Activated CD4-positive, CD25-positive, alpha-beta regulatory T cell treated with anti-CD3 and anti-CD28 coated beads, Interleukin-2, amount 50 U/mL, for 72 hours (primary cell): ENCODE results near the gene AKAP13.
"Not testable (repeated sequence)": the region's sequence is repeated elsewhere in the genome, so short reads cannot be mapped to it uniquely, and the experiment has no call there.

ENCODE experiments used
- DNase-seq: peaks from one replicate; pipeline ENCODE4 v3.0.0; 2021

Gene AKAP13

GRCh38 chr15:85380217-85380811, at the start of gene AKAP13:
TSS of gene AKAP13 (plus strand) at chr15:85380603. CDS start at chr15:85485721, 105,118 bp downstream.
- peak; percentile 87 for DNase-seq

GRCh38 chr15:85330901-85331588, 49.4 kb upstream of the AKAP13 start:
- peak; percentile 65 for DNase-seq

- DNase-seq = no peak
Measured at GRCh38 chr15:85331655-85332285, 48.6 kb upstream of the AKAP13 start.

- DNase-seq = no peak
Measured at GRCh38 chr15:85333132-85333831, 47.1 kb upstream of the AKAP13 start.

- DNase-seq = no peak
Measured at GRCh38 chr15:85334241-85334640, 46.2 kb upstream of the AKAP13 start.

GRCh38 chr15:85335193-85335942, 45.0 kb upstream of the AKAP13 start:
- no peak for DNase-seq

- DNase-seq = no peak
Measured at GRCh38 chr15:85336880-85337279, 43.5 kb upstream of the AKAP13 start.

- DNase-seq = no peak
Measured at GRCh38 chr15:85337425-85338074, 42.9 kb upstream of the AKAP13 start.

- DNase-seq = no peak
Measured at GRCh38 chr15:85340321-85340665, 40.1 kb upstream of the AKAP13 start.

- no peak for DNase-seq
Measured at GRCh38 chr15:85340852-85341251, 39.6 kb upstream of the AKAP13 start.

GRCh38 chr15:85342163-85342562, 38.2 kb upstream of the AKAP13 start:
- not testable (repeated sequence) for DNase-seq

GRCh38 chr15:85343443-85343842, 37.0 kb upstream of the AKAP13 start:
- DNase-seq = not testable (repeated sequence)

GRCh38 chr15:85344241-85344640, 36.2 kb upstream of the AKAP13 start:
- DNase-seq = not testable (repeated sequence)

- not testable (repeated sequence) for DNase-seq
Measured at GRCh38 chr15:85344653-85345114, 35.7 kb upstream of the AKAP13 start.

GRCh38 chr15:85345196-85345918, 35.0 kb upstream of the AKAP13 start:
- not testable (repeated sequence) for DNase-seq

- not testable (repeated sequence) for DNase-seq
Measured at GRCh38 chr15:85346462-85347084, 33.8 kb upstream of the AKAP13 start.

- DNase-seq = not testable (repeated sequence)
Measured at GRCh38 chr15:85347264-85348047, 32.9 kb upstream of the AKAP13 start.

GRCh38 chr15:85348048-85348766, 32.2 kb upstream of the AKAP13 start:
- DNase-seq = not testable (repeated sequence)

- not testable (repeated sequence) for DNase-seq
Measured at GRCh38 chr15:85349062-85349461, 31.3 kb upstream of the AKAP13 start.
